Activated CD8-positive, alpha-beta memory T cell treated with anti-CD3 and anti-CD28 coated beads for 4 hours (primary cell): Measurements from ENCODE around the gene DGKI.
"Not testable (repeated sequence)": the region's sequence is repeated elsewhere in the genome, so short reads cannot be mapped to it uniquely, and the experiment has no call there.

ENCODE experiments used
- DNase-seq, 2 donors: peaks; one replicate each; pipeline ENCODE4 v3.0.0-alpha.2; 2020; ENCODE audit warnings: low read depth in 2 of 2

DGKI gene

DNA sequence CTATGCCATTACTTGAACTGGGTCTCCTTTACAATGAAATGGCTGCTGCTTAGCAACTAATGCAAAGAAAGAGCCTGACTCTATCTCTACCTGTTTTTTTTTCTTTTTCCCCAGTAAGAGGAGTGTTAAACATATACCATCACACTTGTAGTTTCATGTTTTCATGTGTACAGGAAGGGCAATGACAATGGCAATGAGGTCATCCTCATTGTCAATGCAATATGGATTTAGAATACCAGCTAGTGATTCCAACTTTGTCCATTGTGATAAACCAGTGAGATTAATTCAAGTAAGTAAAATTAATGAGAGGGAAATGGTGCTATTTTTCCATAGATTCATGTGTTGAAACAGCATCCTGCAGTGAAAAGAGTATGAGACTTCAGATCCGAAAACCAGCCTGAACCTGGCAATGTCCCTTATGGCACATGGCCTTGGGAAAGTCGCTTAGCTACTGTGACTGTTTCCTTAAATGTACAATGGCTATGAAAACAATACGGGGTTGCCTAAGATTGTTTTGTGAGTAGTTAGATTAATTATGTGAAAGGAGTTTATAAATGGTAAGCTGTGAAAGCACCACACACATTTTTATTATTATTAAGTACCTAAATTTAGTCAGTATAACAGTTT lies 11.2 kb downstream of the DGKI start:
- DNase-seq = no peak

DNA sequence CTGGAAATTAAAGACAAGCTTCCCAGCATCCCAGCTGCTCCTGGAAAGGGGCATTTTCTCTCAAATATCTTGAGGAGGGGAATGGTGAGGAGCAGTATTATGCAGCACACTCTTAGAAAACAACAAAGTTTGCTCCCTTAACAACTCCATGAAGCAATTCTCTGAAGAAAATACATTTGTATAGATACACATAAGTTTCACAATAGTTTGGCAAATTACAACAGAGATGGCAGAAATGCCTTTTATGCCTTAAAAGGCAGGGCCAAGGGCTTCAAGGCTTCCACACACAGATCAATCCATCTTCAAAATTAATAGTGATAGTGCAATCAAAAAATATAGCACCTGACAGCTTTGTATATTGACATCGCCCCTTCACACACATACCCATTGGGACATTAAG lies 12.2 kb downstream of the DGKI start:
- no peak for DNase-seq

DNA sequence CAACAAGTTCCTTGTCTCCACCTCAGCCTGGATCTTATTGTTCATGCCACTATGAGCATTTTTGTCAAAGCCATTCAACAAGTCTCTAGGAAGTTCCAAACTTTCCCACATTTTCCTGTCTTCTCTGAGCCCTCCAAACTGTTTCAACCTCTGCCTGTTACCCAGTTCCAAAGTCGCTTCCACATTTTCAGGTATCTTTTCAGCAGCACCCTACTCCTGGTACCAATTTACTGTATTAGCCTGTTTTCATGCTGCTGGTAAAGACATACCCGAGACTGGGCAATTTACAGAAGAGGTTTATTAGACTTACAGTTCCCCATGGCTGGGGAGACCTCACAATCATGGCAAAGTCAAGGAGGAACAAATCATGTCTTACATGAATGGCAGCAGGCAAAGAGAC lies 13.8 kb downstream of the DGKI start:
- DNase-seq = not testable (repeated sequence)

DNA sequence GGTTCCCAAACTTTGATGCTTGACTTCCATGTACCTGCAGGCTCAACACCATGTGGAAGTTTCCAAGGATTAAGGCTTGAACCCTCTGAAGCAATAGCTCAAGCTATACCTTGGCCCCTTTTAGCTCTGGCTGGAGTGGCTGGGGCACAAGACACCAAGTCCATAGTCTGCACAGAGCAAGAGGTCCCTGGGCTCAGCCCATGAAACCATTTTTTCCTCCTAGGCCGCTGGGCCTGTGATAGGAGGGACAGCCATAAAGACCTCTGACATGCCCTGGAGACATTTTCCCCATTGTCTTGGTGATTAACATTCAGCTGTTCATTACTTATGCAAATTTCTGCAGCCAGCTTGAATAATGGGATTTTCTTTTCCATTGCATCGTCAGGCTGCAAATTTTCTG lies 14.4 kb downstream of the DGKI start:
- no peak for DNase-seq

DNA sequence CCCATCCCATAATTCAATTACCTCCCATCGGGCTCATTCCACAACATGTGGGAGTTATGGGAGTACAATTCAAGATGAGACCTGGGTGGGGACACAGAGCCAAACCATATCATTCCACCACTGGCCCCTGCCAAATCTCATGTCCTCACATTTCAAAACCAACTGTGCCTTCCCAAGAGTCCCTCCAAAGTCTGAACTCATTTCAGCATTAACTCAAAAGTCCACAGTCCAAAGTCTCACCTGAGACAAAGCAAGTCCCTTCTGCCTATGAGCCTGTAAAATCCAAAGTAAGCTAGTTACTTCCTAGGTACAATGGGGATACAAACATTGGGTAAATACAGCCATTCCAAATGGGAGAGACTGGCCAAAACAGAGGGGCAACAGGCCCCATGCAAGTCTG lies 15.2 kb downstream of the DGKI start:
- not testable (repeated sequence) for DNase-seq

DNA sequence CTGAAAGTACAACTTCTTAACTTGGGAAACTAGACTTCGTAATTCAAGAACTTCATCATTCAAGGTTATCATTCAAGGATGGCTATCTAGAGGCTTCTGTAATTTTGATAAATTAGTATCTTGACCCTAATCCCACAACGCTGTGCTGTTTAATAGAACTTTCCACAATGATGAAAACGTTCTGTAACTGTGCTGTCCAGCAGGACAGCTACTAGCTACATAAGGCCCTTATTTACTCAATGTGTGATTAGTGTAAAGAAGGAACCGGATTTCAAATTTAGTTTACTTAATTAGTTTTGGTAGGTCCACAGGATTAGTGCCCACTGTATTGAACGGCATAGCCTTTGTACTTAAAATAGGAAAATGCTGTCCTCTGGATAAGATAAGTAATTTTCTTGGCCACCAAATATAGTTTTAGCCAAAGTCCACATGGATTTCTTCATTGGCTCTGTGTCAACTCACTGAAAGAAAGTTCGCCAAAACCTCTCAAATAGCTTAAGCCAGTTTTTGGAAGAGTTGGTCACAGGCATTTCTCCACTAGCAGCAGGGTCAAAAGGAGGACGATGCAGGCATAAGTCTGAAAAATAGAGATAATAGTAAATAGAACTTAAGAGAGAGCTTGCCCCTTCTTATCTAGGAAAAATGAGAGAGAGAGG lies 17.3 kb downstream of the DGKI start:
- DNase-seq = no peak

DNA sequence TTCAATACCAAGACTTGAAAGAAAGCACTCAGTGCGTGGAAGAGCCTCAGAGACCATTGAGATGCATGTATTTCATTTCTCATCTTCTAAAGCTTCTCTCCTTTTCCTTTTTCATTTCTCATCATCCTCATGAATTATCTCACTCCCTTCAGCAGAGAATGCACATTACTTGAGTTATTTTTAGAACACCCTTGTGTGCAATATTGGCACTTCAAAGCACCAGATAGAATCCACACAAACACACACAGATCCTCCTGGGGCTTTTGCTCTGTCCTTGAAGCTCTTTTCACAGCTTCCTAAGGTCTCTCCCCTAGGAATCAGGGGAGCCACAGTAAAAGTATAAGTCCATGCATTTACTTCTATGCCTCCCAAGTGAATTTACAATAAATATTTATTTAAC lies 18.3 kb downstream of the DGKI start:
- DNase-seq = no peak

DNA sequence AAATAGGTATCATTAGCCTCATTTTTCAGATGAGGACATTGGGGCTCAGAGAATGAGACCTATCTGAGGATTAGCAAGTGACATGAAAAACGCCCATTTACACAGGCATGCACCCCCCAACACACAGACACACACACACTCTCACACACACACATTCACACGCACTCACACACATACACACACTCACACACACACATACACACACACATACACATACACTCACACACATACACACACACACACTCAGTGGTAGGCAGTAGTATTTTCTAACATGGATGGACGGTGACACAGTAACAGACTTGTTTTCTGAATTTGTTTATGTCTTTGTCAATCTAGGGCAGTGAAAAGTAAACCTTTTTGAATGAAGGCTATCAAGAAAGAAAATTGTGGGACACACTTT lies 21.3 kb downstream of the DGKI start:
- no peak for DNase-seq

DNA sequence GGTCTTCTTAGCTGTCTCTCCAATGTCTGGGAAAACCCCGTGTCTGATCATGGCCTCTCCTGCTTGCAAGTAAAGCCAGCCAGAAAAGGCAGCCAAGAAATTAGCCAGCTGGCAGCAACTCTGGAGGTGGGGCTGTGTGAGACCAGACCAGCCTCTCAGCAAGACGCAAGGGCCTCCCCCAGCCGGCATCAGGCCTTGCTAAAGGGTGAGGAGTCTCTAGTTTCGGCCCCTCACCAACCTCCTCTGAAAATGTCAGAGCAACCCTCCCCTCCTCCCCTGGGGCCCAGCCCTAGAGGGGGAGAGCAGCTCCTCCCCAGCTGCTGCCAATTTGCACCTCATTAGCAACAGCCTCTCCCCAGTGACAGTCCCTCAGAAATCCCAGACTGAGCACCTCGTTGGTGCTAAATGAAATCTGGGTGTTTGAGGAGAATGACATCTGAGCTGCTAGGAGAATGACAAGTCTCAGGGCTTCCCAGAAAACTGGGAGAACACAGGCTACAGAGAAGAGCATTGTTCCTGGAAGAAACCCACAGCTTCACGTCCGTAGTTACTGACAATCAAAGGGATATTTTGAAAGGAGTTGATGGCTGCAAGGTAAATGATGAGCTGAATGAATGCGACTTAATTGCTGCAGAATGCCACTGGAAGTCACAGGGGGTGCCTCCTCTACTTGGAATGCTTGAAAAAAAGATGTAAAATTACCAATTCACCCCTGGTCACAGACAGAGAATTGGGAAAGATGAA lies 25.9 kb downstream of the DGKI start:
- no peak for DNase-seq

DNA sequence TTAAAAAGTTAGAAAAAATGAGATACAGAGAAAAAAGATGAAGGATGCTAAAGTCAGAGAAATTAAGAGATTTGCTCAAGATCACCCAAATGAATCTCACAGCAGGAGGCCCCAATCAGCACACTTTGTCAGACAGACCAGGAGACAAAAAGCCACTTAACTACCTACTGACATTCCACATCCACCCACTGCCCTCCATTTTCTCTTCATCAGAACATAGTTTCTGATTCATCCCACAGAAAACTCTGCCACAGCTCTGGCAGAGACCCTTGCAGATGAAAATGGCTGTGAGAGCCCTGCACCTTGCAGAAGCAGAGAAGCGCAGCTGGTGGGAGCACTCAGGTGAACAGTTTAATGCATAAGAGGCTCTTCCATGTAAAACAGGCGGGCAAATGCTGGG lies 26.6 kb downstream of the DGKI start:
- no peak for DNase-seq

DNA sequence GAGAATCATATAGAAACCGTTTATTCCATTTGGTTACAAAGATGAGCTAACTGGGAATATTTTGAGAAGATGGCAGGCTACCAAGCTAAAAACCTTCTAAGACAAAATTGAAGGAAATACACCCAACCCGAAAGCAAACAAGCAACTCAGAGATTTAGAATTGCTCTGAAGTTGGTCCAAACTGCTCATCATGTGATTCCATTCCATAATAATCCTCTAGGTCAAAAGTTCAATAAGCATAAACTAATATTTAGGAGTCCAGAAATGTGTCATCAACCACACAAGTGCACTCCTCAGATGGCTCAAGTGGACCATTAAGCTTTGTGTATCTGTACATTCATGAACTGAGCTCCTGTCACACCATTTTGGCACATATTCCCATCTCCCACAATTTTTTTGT lies 28.7 kb downstream of the DGKI start:
- DNase-seq = no peak

DNA sequence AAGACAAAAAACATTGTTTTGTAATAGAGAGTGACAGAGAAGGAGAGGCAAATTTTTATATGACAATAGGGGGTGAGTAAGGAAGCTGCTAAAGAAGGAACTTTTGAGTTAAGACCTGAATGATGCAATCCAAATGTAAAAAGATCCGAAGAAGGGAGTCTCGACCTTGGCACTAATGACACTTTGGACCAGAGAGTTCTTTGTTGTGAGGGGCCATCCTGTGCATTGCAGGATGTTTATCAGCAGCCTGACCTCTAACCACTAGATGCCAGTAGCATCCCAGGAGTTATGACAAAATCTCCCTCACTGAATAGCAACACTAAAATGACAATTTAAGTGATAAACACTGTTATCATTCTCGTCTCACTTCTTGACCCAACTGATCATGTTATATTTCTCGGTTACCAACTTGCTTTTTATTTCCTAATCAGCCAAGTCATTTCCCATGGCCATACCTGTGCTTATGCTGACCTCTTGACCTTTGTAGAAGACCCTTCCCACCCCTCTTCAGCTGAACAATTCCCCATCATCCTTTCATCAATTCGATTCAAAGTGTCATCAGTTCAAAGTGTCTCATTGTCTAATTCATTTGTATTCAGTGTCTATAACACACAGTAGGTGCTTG lies 30.0 kb downstream of the DGKI start:
- no peak for DNase-seq

DNA sequence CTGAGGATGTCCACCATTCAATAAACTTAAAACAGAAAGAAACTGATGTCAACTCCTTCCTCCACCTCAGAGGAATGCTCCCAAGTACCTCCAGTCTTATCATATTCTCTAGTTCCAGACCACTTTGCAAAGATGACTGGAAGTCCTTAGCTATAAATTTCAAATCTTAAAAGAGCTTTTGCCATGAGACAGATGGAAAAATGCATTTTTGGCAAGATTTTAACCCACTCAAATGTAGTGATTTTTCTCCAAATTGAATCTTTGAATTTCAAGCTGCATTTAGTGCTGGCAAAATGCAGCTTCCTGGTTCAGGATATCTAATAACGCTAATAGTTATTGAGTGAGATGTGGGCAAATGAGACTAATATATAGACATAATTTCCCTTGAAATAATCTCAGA lies 33.2 kb downstream of the DGKI start:
- DNase-seq = no peak

DNA sequence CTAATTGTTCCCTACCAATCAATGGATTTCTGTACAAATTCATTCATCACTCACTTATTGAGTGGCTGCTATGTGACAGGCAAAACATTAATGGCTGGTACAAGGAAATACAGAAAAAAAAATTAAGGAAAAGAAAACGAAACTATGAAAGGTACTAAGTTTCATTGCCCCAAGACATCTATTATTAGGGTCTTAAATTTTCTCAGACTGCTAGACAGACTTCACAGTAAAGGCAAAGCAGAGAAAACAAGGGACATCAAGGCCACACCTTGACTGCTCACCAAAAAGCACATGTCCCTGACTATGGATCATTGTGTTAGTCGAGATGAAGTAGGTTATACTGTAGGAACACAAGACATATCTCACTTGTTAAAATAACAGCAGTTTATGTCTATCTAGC lies 36.5 kb downstream of the DGKI start:
- no peak for DNase-seq

DNA sequence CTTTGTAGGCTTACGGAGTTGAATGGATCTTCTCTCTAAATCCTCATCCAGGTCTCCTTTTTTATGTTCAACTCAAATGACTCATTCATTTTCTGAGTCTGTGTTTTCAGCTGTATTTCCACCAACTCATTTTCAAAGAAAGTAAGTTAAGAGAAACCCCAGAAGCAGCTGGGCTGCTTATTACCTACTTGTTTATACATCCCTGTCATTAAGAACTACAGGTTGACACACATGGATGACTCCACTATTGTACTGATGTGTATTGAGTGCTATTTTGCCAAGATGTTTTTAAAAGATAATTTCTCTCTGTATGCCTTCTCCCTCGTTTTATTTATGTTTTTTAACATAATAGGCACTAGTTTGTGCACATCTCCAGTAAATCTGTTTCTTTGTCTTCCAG lies 41.9 kb downstream of the DGKI start:
- no peak for DNase-seq

DNA sequence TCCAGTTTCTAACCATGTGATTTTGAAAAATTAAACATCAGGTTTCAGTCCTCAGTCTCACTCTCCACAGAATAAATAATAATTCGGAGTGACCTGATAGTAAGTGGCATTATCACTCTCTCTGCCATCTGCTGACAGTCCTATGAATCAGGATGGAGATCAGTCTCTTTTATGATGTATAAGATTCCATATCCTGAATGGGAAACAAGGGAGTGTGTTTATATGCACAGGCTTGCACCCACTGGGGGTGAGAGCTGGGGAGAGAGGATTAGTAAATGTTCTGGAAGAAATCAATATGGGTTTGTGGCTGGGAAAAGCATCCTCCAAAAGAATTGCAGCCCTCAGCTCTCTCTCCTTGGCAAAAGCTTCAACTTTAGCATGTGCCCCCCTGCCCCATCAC lies 45.3 kb downstream of the DGKI start:
- no peak for DNase-seq

DNA sequence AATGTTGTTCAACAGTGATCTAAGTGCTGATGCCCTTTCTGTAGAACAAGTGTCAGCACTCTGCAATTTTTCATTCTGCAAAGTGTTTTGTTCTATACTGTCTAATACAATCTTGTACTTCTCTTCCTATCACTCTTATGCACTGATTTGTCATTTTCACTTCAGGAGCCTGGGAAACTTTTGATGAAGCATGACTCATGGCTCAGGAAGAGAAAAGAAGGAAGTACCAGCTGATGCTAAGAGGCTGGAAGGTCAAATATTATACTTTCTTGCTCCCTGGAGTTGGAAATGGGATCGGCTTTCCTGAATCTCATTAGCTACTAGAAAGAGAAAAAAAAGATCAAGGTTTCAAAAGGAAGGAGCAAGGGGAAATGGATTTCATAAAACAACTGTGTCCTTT lies 45.8 kb downstream of the DGKI start:
- DNase-seq = no peak

DNA sequence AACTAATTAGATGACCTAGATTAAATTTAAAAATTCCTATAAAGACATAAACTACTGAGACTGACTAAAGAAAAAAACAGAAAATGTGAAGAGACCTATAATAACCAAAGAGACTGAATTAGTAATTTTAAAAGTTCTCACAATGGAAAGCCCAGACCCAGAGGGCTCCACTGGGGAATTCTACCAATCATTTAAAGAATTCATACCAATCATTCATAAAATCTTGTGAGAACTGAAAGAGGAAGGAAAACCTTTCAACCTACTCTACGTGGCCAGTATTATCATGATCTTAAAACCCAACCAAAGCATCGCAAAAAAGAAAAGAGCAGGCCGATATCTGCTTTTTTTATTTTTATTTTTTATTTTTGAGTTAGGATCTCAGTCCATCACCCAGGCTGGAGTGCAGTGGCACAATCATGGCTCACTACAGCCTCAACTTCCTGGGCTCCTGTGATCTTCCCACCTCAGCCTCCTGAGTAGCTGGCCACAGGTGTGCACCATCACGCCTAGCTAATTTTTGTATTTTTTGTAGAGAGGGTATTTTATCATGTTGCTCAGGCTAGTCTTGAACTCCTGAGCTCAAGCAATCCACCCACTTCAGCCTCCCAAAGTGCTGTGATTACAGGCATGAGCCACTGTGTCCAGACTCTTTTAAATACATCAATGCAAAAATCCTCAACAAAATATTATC lies 48.6 kb downstream of the DGKI start:
- DNase-seq = no peak

DNA sequence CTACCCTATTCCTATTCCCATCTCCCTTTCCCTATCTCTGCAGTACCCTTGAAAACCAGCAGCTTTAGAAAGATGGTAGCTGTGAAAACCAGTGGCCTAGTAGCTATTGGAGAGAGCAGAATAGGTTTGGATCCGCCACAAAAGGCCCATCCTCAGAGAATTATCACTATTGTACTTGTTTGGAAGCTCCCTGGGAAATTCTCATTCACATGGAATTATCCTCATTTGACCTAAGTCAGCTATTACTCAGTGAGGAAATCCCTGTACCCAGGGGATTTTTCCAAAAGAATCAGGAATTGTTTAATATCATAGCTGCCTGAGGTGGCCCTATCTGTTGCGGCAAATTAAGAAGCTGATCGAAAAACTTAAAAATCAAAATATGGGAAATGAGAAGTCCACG lies 51.6 kb downstream of the DGKI start:
- no peak for DNase-seq

DNA sequence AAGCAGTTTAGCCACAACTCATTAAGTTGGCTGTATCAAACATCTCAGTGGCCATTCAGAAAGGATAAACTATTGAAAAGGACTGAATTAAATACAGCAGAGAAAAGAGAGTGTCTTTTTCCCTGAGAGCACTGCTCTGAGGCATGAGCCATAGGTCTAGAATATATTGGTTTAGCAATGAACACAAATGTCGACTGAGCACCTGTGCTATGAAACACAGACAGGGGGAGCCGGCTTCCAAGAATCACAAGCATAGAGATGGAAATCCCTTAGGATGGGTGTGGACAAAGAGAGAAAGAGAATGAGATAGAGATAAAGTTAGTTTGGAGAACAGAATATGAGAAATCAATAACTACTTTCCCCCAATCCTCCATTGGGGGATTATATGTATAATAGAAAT lies 54.8 kb downstream of the DGKI start:
- no peak for DNase-seq

DNA sequence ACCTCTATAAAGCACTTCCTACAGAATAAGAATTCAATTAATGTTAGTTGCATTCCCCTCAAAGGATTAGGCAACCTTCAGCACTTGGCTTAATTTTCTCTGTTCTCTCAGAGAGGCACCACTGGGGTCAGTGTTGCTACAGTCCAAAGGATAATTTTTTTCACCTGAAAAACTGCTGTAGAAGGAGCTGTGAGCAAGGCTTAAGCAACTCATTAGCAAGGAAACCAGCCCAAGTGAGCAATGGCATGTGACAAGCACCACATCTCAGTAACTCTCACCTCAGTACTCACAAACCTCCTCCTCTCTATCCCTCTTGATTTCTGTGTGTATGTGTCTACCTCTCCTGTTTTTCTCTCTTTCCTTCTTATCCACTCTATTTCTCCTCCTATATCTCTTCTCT lies 55.9 kb downstream of the DGKI start:
- DNase-seq = no peak

DNA sequence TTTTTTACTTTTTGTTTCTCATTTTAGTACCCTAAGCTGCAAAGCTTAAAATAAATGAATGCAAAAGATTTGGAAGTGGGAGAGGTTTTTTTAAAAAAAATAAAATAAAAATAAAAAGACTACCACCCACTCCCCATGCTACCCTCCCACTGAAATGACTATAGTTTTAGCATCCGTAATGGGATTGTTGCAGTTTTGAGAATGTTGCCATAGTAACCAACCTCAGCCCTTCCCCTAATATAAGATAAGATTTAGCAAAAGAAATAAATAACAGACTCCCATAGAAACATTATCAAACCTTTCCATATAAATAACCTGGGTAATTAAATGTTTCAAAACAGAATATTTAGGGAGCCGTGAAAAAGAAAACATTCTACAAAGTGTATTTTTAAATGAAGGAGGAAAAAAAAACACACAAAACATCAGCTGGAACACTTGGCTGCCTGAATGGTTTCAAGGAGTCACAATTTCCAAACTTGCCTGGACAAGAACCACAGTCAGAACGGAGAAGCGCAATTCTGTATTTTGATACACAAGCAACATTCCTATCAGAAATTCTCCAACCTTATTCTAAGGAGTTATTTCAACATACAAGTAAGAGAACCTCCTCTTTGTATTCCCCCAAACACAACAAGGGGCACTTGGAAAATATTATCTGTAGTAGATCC lies 57.4 kb downstream of the DGKI start:
- no peak for DNase-seq
